ENCODE data around the gene CNTNAP3. TPM values are rescaled to one million over a fixed set of nuclear protein-coding genes. Genes with fewer than 3 reads are reported as not detected.
"Not testable (repeated sequence)": the region's sequence is repeated elsewhere in the genome, so short reads cannot be mapped to it uniquely, and the experiment has no call there.

The CNTNAP3 gene
- total and polyA plus RNA-seq, 2 donors (not counting 3 experiments of a cell fraction or from before 2014, with no cell fraction given), result 11.1 to 24.7 TPM

DNA sequence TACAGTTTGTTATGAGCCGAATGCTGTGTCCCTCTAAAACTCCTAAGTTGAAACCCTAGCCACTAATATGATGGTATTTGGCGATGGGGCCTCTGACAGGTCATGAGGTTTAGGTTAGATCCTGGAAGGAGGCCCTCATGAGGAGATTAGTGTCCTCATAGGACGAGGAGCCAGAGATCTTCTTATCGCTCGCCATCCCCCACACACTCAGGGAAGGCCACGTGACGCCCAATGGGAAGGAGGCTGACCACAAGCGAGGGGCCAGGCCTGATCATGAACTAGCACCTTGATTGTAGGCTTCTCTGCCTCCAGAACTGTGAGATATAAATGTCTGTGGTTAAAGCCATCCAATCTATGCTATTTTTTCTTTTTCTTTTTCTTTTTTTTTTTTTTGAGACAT is 233.5 kb downstream of the CNTNAP3 start:
- H3K79me2 ChIP-seq (ENCODE audit: control insufficient read depth, insufficient read depth, low read length); POLR2A ChIA-PET; H3K4me1 ChIP-seq (ENCODE audit: control insufficient read depth, extremely low read depth, insufficient read depth, low read length); H3K27me3 ChIP-seq (ENCODE audit: control insufficient read depth in 2 of 2, insufficient read depth in 2 of 2, low read length in 2 of 2); H3K36me3 ChIP-seq (ENCODE audit: control insufficient read depth in 2 of 2, extremely low read depth in 1 of 2, insufficient read depth in 2 of 2, low read length in 2 of 2); intact Hi-C loops (cut with micrococcal nuclease); dilution Hi-C loops (cut with MboI; ENCODE audit: extremely low pct_ligation_motif_present, low sequenced_read_pairs); CTCF ChIA-PET; H3K9me3 ChIP-seq (replicated peaks; ENCODE audit: control insufficient read depth, insufficient read depth, low read length); H3K9me1 ChIP-seq (replicated peaks; ENCODE audit: control insufficient read depth, extremely low read depth, insufficient read depth, low read length); H3K4me2 ChIP-seq (ENCODE audit: insufficient read depth, low read length); H3K4me3 ChIP-seq (replicated peaks in 1 of 3; ENCODE audit: insufficient read depth in 1 of 3, low read depth in 1 of 3, low read length in 3 of 3); H2AFZ ChIP-seq (ENCODE audit: low read depth, low read length); H3K9ac ChIP-seq (replicated peaks; ENCODE audit: extremely low read depth, insufficient read depth, low read length); BruUV-seq (replicated peaks); H3K27ac ChIP-seq (ENCODE audit: insufficient read depth, low read depth, low read length); H4K20me1 ChIP-seq (replicated peaks; ENCODE audit: control insufficient read depth, extremely low read depth, insufficient read depth, low read length); DNase-seq (ENCODE audit: low read depth, low spot score); FAIRE-seq: not testable (repeated sequence)

DNA sequence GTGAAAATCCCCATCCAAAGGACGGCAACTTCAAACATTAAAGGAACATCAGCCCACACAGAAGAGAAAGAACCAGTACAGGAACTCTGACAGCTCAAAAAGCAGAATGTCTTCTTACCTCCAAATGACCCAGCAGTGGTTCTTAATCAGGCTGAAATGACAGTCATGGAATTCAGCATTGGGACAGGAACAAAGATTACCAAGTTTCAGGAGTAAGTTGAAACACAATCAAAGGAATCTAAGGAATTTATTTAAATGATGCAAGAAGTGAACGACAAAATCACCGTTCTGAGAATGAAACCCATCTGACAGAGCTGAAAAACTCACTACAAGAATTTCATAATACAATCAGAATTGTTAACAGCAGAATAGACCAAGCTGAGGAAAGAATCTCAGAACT is 241.1 kb downstream of the CNTNAP3 start:
- BruUV-seq (replicated peaks), result not testable (repeated sequence)

GRCh38 chr9:39042352-39042803 is 245.6 kb downstream of the CNTNAP3 start:
- intact Hi-C loops (cut with micrococcal nuclease); CTCF ChIA-PET; BruUV-seq (replicated peaks); H3K27me3 ChIP-seq (ENCODE audit: control insufficient read depth in 2 of 2, insufficient read depth in 2 of 2, low read length in 2 of 2); H3K36me3 ChIP-seq (ENCODE audit: control insufficient read depth in 2 of 2, extremely low read depth in 1 of 2, insufficient read depth in 2 of 2, low read length in 2 of 2); dilution Hi-C loops (cut with MboI; ENCODE audit: extremely low pct_ligation_motif_present, low sequenced_read_pairs); H3K27ac ChIP-seq (ENCODE audit: insufficient read depth, low read depth, low read length); H3K4me2 ChIP-seq (ENCODE audit: insufficient read depth, low read length); H3K9me3 ChIP-seq (replicated peaks; ENCODE audit: control insufficient read depth, insufficient read depth, low read length); FAIRE-seq; H2AFZ ChIP-seq (ENCODE audit: low read depth, low read length); POLR2A ChIA-PET; H4K20me1 ChIP-seq (replicated peaks; ENCODE audit: control insufficient read depth, extremely low read depth, insufficient read depth, low read length); H3K9me1 ChIP-seq (replicated peaks; ENCODE audit: control insufficient read depth, extremely low read depth, insufficient read depth, low read length); DNase-seq (ENCODE audit: low read depth, low spot score); H3K4me3 ChIP-seq (replicated peaks in 1 of 3; ENCODE audit: insufficient read depth in 1 of 3, low read depth in 1 of 3, low read length in 3 of 3); H3K9ac ChIP-seq (replicated peaks; ENCODE audit: extremely low read depth, insufficient read depth, low read length); H3K79me2 ChIP-seq (ENCODE audit: control insufficient read depth, insufficient read depth, low read length): not testable (repeated sequence)
- H3K4me1 ChIP-seq (ENCODE audit: control insufficient read depth, extremely low read depth, insufficient read depth, low read length), result peaks cover 16% of the 10 kb centered on the region

More for the DNA sequence above, 241.1 kb downstream of the CNTNAP3 start:
- H3K4me2 ChIP-seq (ENCODE audit: insufficient read depth, low read length); H3K9me3 ChIP-seq (replicated peaks; ENCODE audit: control insufficient read depth, insufficient read depth, low read length); H3K9ac ChIP-seq (replicated peaks; ENCODE audit: extremely low read depth, insufficient read depth, low read length); FAIRE-seq; dilution Hi-C loops (cut with MboI; ENCODE audit: extremely low pct_ligation_motif_present, low sequenced_read_pairs); H2AFZ ChIP-seq (ENCODE audit: low read depth, low read length); H3K4me3 ChIP-seq (replicated peaks in 1 of 3; ENCODE audit: insufficient read depth in 1 of 3, low read depth in 1 of 3, low read length in 3 of 3); H3K36me3 ChIP-seq (ENCODE audit: control insufficient read depth in 2 of 2, extremely low read depth in 1 of 2, insufficient read depth in 2 of 2, low read length in 2 of 2); CTCF ChIA-PET; H3K4me1 ChIP-seq (ENCODE audit: control insufficient read depth, extremely low read depth, insufficient read depth, low read length); H3K9me1 ChIP-seq (replicated peaks; ENCODE audit: control insufficient read depth, extremely low read depth, insufficient read depth, low read length); H3K27me3 ChIP-seq (ENCODE audit: control insufficient read depth in 2 of 2, insufficient read depth in 2 of 2, low read length in 2 of 2); H3K27ac ChIP-seq (ENCODE audit: insufficient read depth, low read depth, low read length); H3K79me2 ChIP-seq (ENCODE audit: control insufficient read depth, insufficient read depth, low read length); intact Hi-C loops (cut with micrococcal nuclease); H4K20me1 ChIP-seq (replicated peaks; ENCODE audit: control insufficient read depth, extremely low read depth, insufficient read depth, low read length); DNase-seq (ENCODE audit: low read depth, low spot score); POLR2A ChIA-PET: not testable (repeated sequence)

DNA sequence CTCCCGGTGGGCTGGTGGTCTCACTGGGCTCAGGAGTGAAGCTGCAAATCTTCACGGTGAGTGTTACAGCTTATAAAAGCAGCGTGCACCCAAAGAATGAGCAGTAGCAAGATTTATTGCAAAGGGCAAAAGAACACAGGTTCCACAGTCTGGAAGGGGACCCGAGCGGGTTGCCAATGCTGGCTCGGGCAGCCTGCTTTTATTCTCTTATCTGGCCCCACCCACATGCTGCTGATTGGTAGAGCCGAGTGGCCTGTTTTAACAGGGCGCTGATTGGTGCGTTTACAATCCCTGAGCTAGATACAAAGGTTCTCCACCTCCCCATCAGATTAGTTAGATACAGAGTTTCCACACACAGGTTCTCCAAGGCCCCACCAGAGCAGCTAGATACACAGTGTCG is 246.2 kb downstream of the CNTNAP3 start:
- H3K4me3 ChIP-seq (replicated peaks in 1 of 3; ENCODE audit: insufficient read depth in 1 of 3, low read depth in 1 of 3, low read length in 3 of 3); FAIRE-seq; CTCF ChIA-PET; H3K9me3 ChIP-seq (replicated peaks; ENCODE audit: control insufficient read depth, insufficient read depth, low read length); H4K20me1 ChIP-seq (replicated peaks; ENCODE audit: control insufficient read depth, extremely low read depth, insufficient read depth, low read length); H3K27ac ChIP-seq (ENCODE audit: insufficient read depth, low read depth, low read length); H2AFZ ChIP-seq (ENCODE audit: low read depth, low read length); H3K79me2 ChIP-seq (ENCODE audit: control insufficient read depth, insufficient read depth, low read length); H3K27me3 ChIP-seq (ENCODE audit: control insufficient read depth in 2 of 2, insufficient read depth in 2 of 2, low read length in 2 of 2); dilution Hi-C loops (cut with MboI; ENCODE audit: extremely low pct_ligation_motif_present, low sequenced_read_pairs); H3K9ac ChIP-seq (replicated peaks; ENCODE audit: extremely low read depth, insufficient read depth, low read length); H3K36me3 ChIP-seq (ENCODE audit: control insufficient read depth in 2 of 2, extremely low read depth in 1 of 2, insufficient read depth in 2 of 2, low read length in 2 of 2); intact Hi-C loops (cut with micrococcal nuclease); H3K9me1 ChIP-seq (replicated peaks; ENCODE audit: control insufficient read depth, extremely low read depth, insufficient read depth, low read length); DNase-seq (ENCODE audit: low read depth, low spot score); BruUV-seq (replicated peaks); POLR2A ChIA-PET; H3K4me2 ChIP-seq (ENCODE audit: insufficient read depth, low read length): not testable (repeated sequence)
- peaks cover 19% of the 10 kb centered on the region for H3K4me1 ChIP-seq (ENCODE audit: control insufficient read depth, extremely low read depth, insufficient read depth, low read length)

All from endothelial cell of umbilical vein (primary cell).